Hepatocyte (in vitro differentiated cells): Measurements from ENCODE around the gene MAP6. TPM values are rescaled to one million over a fixed set of nuclear protein-coding genes. Genes with fewer than 3 reads are reported as not detected.

Source experiments
- DNase-seq: peaks from one replicate; pipeline ENCODE4 v3.0.0-alpha.2; 2016; ENCODE audit warnings: low spot score
- H2AFZ ChIP-seq: fragments of 200-600 bp; sonication (generic); 2 replicates; pipeline ENCODE4 v1.6.0; 2016; ENCODE audit warnings: antibody characterized with exemption, mild to moderate bottlenecking
- H3K27ac ChIP-seq: fragments of 200-600 bp; sonication (generic); 2 replicates; pipeline ENCODE4 v1.5.1; 2016; ENCODE audit warnings: mild to moderate bottlenecking
- H3K27me3 ChIP-seq: fragments of 200-600 bp; sonication (generic); 2 replicates; pipeline ENCODE4 v1.6.1; 2016
- H3K36me3 ChIP-seq: fragments of 200-600 bp; sonication (generic); replicated peaks from 2 replicates; pipeline ENCODE4 v1.5.1; 2016; ENCODE audit warnings: low read depth; ENCODE audit not compliant: insufficient read depth
- H3K4me1 ChIP-seq: fragments of 200-600 bp; sonication (generic); 2 replicates; pipeline ENCODE4 v1.5.1; 2016; ENCODE audit warnings: mild to moderate bottlenecking, moderate library complexity; ENCODE audit not compliant: insufficient read depth
- H3K4me2 ChIP-seq: fragments of 200-600 bp; sonication (generic); 2 replicates; pipeline ENCODE4 v1.6.0; 2016
- H3K4me3 ChIP-seq: fragments of 200-600 bp; sonication (generic); 2 replicates; pipeline ENCODE4 v1.5.1; 2016; ENCODE audit warnings: mild to moderate bottlenecking
- H3K79me2 ChIP-seq: fragments of 200-600 bp; sonication (generic); 2 replicates; pipeline ENCODE4 v1.6.0; 2017; ENCODE audit warnings: mild to moderate bottlenecking
- H3K9me2 ChIP-seq: fragments of 200-600 bp; sonication (generic); replicated peaks from 2 replicates; pipeline ENCODE4 v1.6.0; 2017; ENCODE audit warnings: mild to moderate bottlenecking; ENCODE audit not compliant: insufficient read depth
- H3K9me3 ChIP-seq: fragments of 200-600 bp; sonication (generic); 2 replicates; pipeline ENCODE4 v1.5.1; 2016; ENCODE audit warnings: low read depth, mild to moderate bottlenecking
- H4K20me1 ChIP-seq: fragments of 200-600 bp; sonication (generic); 2 replicates; pipeline ENCODE4 v1.6.0; 2016; ENCODE audit warnings: mild to moderate bottlenecking; ENCODE audit not compliant: insufficient read depth, poor library complexity, severe bottlenecking
- EZH2 ChIP-seq: fragments of 200-600 bp; sonication (generic); IDR thresholded peaks from 2 replicates; pipeline ENCODE4 v1.6.1; 2016; ENCODE audit warnings: antibody characterized with exemption, mild to moderate bottlenecking, borderline replicate concordance
- EZH2phosphoT487 ChIP-seq: fragments of 200-600 bp; sonication (generic); IDR thresholded peaks from one replicate; pipeline ENCODE4 v1.6.1; 2018; ENCODE audit warnings: antibody characterized with exemption, mild to moderate bottlenecking, low read depth, moderate library complexity; ENCODE audit not compliant: unreplicated experiment, severe bottlenecking
- WGBS: methylation state at CpG from one replicate; pipeline ENCODE4 v1.1.6; 2016; ENCODE audit warnings: low lambda C conversion rate; ENCODE audit errors: missing lambda C conversion rate; 5-methylcytosine and 5-hydroxymethylcytosine counted together
- polyA plus RNA-seq: library from polyadenylated mRNA; unstranded; fragments of >200 nt; fragmentation: Nextera tagmentation; extraction: Ambion mirVana; gene quantifications from 2 replicates; pipeline ENCODE4 v1.2.1, GENCODE V29; 2016
- total RNA-seq: library from RNA; depleted of rRNA; stranded (reverse); fragments of >200 nt; gene quantifications from 2 replicates; pipeline ENCODE4 v1.2.3, GENCODE V29; 2014
- TF ChIP-seq, protein P1 (sequence below): fragments of 200-600 bp; sonication (generic); IDR thresholded peaks from 2 replicates; pipeline ENCODE4 v1.5.1; 2016; ENCODE audit warnings: antibody characterized with exemption, mild to moderate bottlenecking; ENCODE audit not compliant: poor library complexity

MAP6 gene
- total and polyA plus RNA-seq, 2 experiments from 2014 or later: 3.8 to 6.4 TPM

DNA sequence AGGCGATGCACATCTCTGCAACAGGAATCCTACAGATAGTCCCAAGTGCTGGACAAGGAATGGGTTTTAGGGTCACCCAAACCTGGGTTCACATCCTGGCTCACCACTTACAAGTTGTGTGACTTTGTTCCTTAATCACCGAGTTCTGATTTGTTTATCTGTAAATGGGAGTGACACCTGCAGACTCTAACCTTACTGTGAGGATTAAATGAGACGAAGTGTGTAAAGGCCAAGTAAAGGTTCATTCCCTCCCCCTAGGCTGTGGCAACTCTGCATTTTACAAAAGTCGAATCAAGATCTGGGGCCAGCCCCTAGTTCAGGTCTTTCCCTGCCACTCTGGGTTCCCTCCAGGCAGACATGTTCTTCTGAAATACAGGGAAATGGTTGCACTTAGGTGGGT is 71.9 kb downstream of the MAP6 start:
- no peaks in the 10 kb centered on the region for H3K36me3 ChIP-seq
- no peak overlapping the region for H2AFZ ChIP-seq
- no peaks in the 10 kb centered on the region for H3K27me3 ChIP-seq
- DNase-seq: no peak
- TF ChIP-seq EZH2phosphoT487 (no peak), EZH2 (no peak)
- TF ChIP-seq, protein P1, sequence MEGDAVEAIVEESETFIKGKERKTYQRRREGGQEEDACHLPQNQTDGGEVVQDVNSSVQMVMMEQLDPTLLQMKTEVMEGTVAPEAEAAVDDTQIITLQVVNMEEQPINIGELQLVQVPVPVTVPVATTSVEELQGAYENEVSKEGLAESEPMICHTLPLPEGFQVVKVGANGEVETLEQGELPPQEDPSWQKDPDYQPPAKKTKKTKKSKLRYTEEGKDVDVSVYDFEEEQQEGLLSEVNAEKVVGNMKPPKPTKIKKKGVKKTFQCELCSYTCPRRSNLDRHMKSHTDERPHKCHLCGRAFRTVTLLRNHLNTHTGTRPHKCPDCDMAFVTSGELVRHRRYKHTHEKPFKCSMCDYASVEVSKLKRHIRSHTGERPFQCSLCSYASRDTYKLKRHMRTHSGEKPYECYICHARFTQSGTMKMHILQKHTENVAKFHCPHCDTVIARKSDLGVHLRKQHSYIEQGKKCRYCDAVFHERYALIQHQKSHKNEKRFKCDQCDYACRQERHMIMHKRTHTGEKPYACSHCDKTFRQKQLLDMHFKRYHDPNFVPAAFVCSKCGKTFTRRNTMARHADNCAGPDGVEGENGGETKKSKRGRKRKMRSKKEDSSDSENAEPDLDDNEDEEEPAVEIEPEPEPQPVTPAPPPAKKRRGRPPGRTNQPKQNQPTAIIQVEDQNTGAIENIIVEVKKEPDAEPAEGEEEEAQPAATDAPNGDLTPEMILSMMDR: no peak
- no peaks in the 10 kb centered on the region for H3K4me1 ChIP-seq
- H3K9me2 ChIP-seq: no peaks in the 10 kb centered on the region
- no peak overlapping the region for H3K4me2 ChIP-seq
- H3K27ac ChIP-seq: no peak overlapping the region
- no peaks in the 10 kb centered on the region for H3K9me3 ChIP-seq
- no peaks in the 10 kb centered on the region for H4K20me1 ChIP-seq
- no peak overlapping the region for H3K4me3 ChIP-seq
- 71% methylated on average over 4 of the region's 4 CpGs for WGBS
- H3K79me2 ChIP-seq: no peaks in the 10 kb centered on the region

DNA sequence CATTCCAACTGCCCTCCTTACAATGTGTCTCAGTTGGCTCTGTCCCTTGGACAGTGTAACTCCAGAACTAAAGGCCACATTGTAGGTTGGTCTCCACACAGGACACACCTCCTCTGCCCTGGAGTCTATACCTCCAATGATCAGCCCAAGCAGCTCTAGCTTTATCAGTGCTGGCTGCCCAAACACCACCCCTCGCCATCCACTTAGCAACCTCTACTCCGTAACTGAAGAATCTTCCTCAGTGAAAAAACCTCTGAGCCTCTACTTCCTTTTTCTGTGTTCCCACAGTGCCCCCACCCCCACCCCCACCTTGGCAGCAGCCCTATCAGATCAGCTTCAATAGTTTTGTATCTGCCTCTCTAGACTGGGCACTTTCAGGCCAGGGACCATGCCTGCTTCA is 73.4 kb downstream of the MAP6 start:
- Histone ChIP-seq H3K27ac (no peak overlapping the region), H3K27me3 (no peaks in the 10 kb centered on the region), H2AFZ (no peak overlapping the region), H3K4me1 (no peaks in the 10 kb centered on the region), H3K79me2 (no peaks in the 10 kb centered on the region), H3K9me3 (no peaks in the 10 kb centered on the region), H4K20me1 (no peaks in the 10 kb centered on the region), H3K36me3 (no peaks in the 10 kb centered on the region), H3K9me2 (no peaks in the 10 kb centered on the region), H3K4me3 (no peak overlapping the region), H3K4me2 (no peak overlapping the region)
- WGBS: 83% methylated on average over 2 of the region's 2 CpGs
- DNase-seq: no peak
- TF ChIP-seq EZH2 (no peak), EZH2phosphoT487 (no peak)
- TF ChIP-seq, protein P1: no peak

DNA sequence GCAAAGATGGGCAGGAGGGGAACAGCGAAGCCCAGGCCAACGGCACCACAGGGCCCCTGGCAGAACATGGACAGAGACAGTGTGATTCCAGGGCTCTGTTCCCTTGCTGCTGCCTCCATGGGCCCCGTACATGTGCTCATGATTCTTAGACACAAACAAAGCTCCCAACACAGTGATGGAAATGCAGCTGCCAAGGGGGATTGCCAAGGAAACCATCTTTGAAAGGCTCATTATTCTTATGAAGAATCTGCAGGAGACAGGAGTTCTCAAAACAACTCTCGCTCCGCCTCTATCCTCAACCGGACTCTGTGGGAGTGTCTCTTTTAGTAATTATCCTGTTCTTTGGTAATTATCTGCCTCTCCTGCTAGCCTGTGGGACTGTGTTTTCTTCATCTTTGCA is 74.6 kb downstream of the MAP6 start:
- Histone ChIP-seq H3K36me3 (no peaks in the 10 kb centered on the region), H3K27ac (no peak overlapping the region), H3K27me3 (no peaks in the 10 kb centered on the region), H4K20me1 (no peaks in the 10 kb centered on the region), H3K4me3 (no peak overlapping the region), H3K79me2 (no peaks in the 10 kb centered on the region), H3K4me1 (no peaks in the 10 kb centered on the region), H3K9me3 (no peaks in the 10 kb centered on the region), H3K4me2 (no peak overlapping the region), H2AFZ (no peak overlapping the region), H3K9me2 (no peaks in the 10 kb centered on the region)
- TF ChIP-seq, protein P1: no peak
- TF ChIP-seq EZH2 (no peak), EZH2phosphoT487 (no peak)
- no peak for DNase-seq
- WGBS: 94% methylated on average over 6 of the region's 6 CpGs
